Endothelial cell (in vitro differentiated cells): ENCODE data around the gene PI4K2A. TPM values are rescaled to one million over a fixed set of nuclear protein-coding genes. Genes with fewer than 3 reads are reported as not detected.

ENCODE experiments used
- DNase-seq: peaks from one replicate; pipeline ENCODE4 v3.0.0; 2021; ENCODE audit warnings: low spot score
- H3K27ac Mint-ChIP-seq: one replicate; pipeline ENCODE4 v1.8.0; 2021; ENCODE audit warnings: mixed read lengths, inconsistent platforms; ENCODE audit not compliant: unreplicated experiment
- H3K27me3 Mint-ChIP-seq: one replicate; pipeline ENCODE4 v1.8.0; 2021; ENCODE audit warnings: mild to moderate bottlenecking, moderate library complexity, mixed read lengths, inconsistent platforms; ENCODE audit not compliant: unreplicated experiment
- H3K36me3 Mint-ChIP-seq: one replicate; pipeline ENCODE4 v1.8.0; 2021; ENCODE audit warnings: mild to moderate bottlenecking, low read depth, mixed read lengths, inconsistent platforms; ENCODE audit not compliant: unreplicated experiment
- H3K4me1 Mint-ChIP-seq: one replicate; pipeline ENCODE4 v1.8.0; 2021; ENCODE audit warnings: mild to moderate bottlenecking, mixed read lengths, inconsistent platforms; ENCODE audit not compliant: unreplicated experiment
- H3K4me3 Mint-ChIP-seq: one replicate; pipeline ENCODE4 v1.8.0; 2021; ENCODE audit warnings: mild to moderate bottlenecking, mixed read lengths, inconsistent platforms; ENCODE audit not compliant: unreplicated experiment
- H3K9me3 Mint-ChIP-seq: one replicate; pipeline ENCODE4 v1.8.0; 2021; ENCODE audit warnings: mixed read lengths, inconsistent platforms; ENCODE audit not compliant: unreplicated experiment
- CTCF ChIP-seq: fragments of 200-600 bp; sonication (generic); IDR thresholded peaks from one replicate; pipeline ENCODE4 v1.5.0; 2021; ENCODE audit warnings: antibody characterized with exemption; ENCODE audit not compliant: unreplicated experiment
- total RNA-seq: library from RNA; stranded (reverse); fragmentation: NEBNext Ultra II Directional; extraction: Animal tissue kit (Norgen Biotek cat#: 25700); gene quantifications from one replicate; pipeline ENCODE4 v1.2.1, GENCODE V29; 2021; ENCODE audit not compliant: unreplicated experiment

The PI4K2A gene
- total RNA-seq, 1 donor from 2014 or later: 35.4 TPM

GRCh38 chr10:97711640-97712572, 71.4 kb downstream of the PI4K2A start:
- H3K36me3 Mint-ChIP-seq: peaks cover 7% of the 10 kb centered on the region
- no peak overlapping the region for H3K27ac Mint-ChIP-seq
- DNase-seq: no peak
- H3K4me3 Mint-ChIP-seq: peak overlapping the region; percentile 48
- peaks cover 24% of the 10 kb centered on the region for H3K4me1 Mint-ChIP-seq
- TF ChIP-seq CTCF: no peak
- no peaks in the 10 kb centered on the region for H3K9me3 Mint-ChIP-seq
- H3K27me3 Mint-ChIP-seq: peaks cover 12% of the 10 kb centered on the region

- Mint-ChIP-seq H3K4me3 (peak within 1 kb of the TSS; percentile 96), H3K27me3 (peaks cover 12% of the 10 kb centered on the region), H3K4me1 (peaks cover 25% of the 10 kb centered on the region), H3K9me3 (no peaks in the 10 kb centered on the region), H3K36me3 (peaks cover 15% of the 10 kb centered on the region), H3K27ac (peak within 1 kb of the TSS; percentile 79)
- DNase-seq: peak; percentile 21
- no peak for TF ChIP-seq CTCF
These were observed 72.9 kb downstream of the PI4K2A start, which contains the start of gene MARVELD1 for GRCh38 chr10:97713339-97713825. MARVELD1 (plus strand) TSS chr10:97713730; CDS start chr10:97713877, 147 bp downstream.

- H3K4me1 Mint-ChIP-seq: peaks cover 29% of the 10 kb centered on the region
- H3K27ac Mint-ChIP-seq: no peak overlapping the region
- H3K27me3 Mint-ChIP-seq: peaks cover 12% of the 10 kb centered on the region
- DNase-seq: peak; percentile 54
- no peaks in the 10 kb centered on the region for H3K9me3 Mint-ChIP-seq
- peak overlapping the region; percentile 96 for H3K4me3 Mint-ChIP-seq
- peaks cover 15% of the 10 kb centered on the region for H3K36me3 Mint-ChIP-seq
- no peak for TF ChIP-seq CTCF
These were observed 73.4 kb downstream of the PI4K2A start for GRCh38 chr10:97713826-97714400.

- no peak for TF ChIP-seq CTCF
- H3K9me3 Mint-ChIP-seq: no peaks in the 10 kb centered on the region
- H3K27ac Mint-ChIP-seq: no peak overlapping the region
- peaks cover 12% of the 10 kb centered on the region for H3K27me3 Mint-ChIP-seq
- H3K36me3 Mint-ChIP-seq: peaks cover 15% of the 10 kb centered on the region
- peaks cover 34% of the 10 kb centered on the region for H3K4me1 Mint-ChIP-seq
- peak; percentile 60 for DNase-seq
- peak overlapping the region; percentile 76 for H3K4me3 Mint-ChIP-seq
These were observed 74.2 kb downstream of the PI4K2A start for GRCh38 chr10:97714401-97715258.
